ENCODE data around the gene FBXO31.

FBXO31 gene

GRCh38 chr16:87286839-87287626, 96.5 kb downstream of the FBXO31 start:
- no peak for DNase-seq (ENCODE audit: extremely low read depth, low read depth)
- no peak for TF ChIP-seq CTCF (IDR thresholded peaks at IDR 0.05; ENCODE audit: low read depth, low read length)

GRCh38 chr16:87284183-87284582, 99.4 kb downstream of the FBXO31 start:
- no peak for DNase-seq (ENCODE audit: extremely low read depth, low read depth)
- no peak for TF ChIP-seq CTCF (IDR thresholded peaks at IDR 0.05; ENCODE audit: low read depth, low read length)

- no peak for DNase-seq (ENCODE audit: extremely low read depth, low read depth)
- TF ChIP-seq CTCF (IDR thresholded peaks at IDR 0.05; ENCODE audit: low read depth, low read length), result no peak
Observed at GRCh38 chr16:87279094-87279658, 104.4 kb downstream of the FBXO31 start.

- peak; percentile 98 for TF ChIP-seq CTCF (IDR thresholded peaks at IDR 0.05; ENCODE audit: low read depth, low read length)
- peak; percentile 62 for DNase-seq (ENCODE audit: extremely low read depth, low read depth)
Observed at GRCh38 chr16:87278191-87279093, 105.1 kb downstream of the FBXO31 start.

Measured in AG09319 (cell line).